G401 (cell line): Measurements from ENCODE around the gene HMCN2. TPM values are rescaled to one million over a fixed set of nuclear protein-coding genes. Genes with fewer than 3 reads are reported as not detected.
"Not testable (repeated sequence)": the region's sequence is repeated elsewhere in the genome, so short reads cannot be mapped to it uniquely, and the experiment has no call there.

Source experiments
- DNase-seq: peaks from one replicate; pipeline ENCODE4 v3.0.0-alpha.2; 2015; ENCODE audit warnings: low spot score
- in situ Hi-C: cut with HindIII; loops from 2 replicates; pipeline ENCODE4 v1.10.0; 2016; ENCODE audit warnings: low sequenced_read_pairs, mixed read lengths
- total RNA-seq: library from RNA; depleted of rRNA; stranded (reverse); fragments of >200 nt; shearing (Covaris generic); gene quantifications from 2 replicates; pipeline ENCODE4 v1.2.3, GENCODE V29; 2014

Gene HMCN2
- total RNA-seq, 1 experiment from 2014 or later = 0.07 TPM

DNA sequence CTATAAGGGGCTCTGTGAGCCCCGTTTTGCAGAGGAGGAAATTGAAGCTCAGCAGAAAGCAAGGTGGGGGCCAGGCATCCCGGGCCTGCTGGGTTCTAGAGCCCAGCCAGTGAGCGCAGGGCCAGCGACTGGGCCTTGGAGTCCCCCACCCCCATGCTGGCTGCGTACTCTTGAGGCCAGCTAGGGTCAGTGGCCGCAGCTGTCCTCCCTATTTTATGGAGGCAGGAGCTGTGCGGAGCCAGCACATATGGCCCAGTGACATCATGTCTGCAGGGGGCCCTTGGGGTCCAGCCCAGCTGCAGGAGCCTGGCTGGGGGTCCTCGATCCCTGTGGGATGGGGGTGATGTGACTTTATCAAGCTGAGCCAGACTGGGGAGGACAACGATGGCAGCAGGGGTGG lies 71.3 kb downstream of the HMCN2 start:
- DNase-seq = no peak
- in situ Hi-C loops = no loop called here

GRCh38 chr9:130337318-130337717 lies 71.8 kb downstream of the HMCN2 start:
- no peak for DNase-seq
- in situ Hi-C loops = no loop called here

- in situ Hi-C loops = no loop called here
- no peak for DNase-seq
These were observed 72.3 kb downstream of the HMCN2 start for GRCh38 chr9:130337784-130338380.

DNA sequence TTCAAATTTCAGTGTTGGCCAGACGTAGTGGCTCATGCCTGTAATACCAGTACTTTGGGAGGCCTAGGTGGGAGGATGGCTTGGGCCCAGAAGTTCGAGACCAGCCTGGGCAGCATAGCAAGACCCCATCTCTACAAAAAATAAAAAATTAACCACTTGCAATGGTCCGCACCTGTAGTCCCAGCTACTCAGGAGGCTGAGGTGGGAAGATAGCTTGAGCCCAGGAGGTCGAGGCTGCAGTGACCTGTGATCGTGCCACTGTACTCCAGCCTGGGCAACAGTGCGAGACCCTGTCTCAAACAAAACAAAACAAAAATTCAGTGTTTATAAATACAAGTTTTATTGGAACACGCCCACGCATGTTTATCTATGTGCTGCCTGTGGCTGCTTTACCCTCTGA lies 73.3 kb downstream of the HMCN2 start:
- in situ Hi-C loops = not testable (repeated sequence)

GRCh38 chr9:130339306-130339705 lies 73.7 kb downstream of the HMCN2 start:
- DNase-seq = no peak
- in situ Hi-C loops = no loop called here

More for the DNA sequence above, 73.3 kb downstream of the HMCN2 start:
- not testable (repeated sequence) for DNase-seq

DNA sequence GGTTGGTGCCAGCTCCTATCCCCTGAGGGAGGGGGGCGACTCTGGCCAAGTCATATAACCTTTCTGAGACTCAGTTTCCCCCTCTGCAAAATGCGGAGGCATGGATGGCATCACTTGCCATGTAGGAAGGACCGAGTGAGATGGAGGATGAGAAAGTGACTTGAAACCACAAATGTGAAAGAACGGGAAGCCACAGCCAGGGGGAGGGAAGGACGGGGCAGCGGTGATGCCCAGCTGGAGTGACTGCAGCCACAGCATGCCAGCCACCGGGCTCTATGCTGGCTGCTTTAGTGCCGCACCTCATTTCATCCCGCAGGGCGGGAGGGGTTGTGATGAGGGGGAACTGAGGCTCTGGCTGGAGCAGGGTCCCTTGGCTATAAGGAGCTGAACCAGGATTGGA lies 74.5 kb downstream of the HMCN2 start:
- DNase-seq = no peak
- in situ Hi-C loops = no loop called here

DNA sequence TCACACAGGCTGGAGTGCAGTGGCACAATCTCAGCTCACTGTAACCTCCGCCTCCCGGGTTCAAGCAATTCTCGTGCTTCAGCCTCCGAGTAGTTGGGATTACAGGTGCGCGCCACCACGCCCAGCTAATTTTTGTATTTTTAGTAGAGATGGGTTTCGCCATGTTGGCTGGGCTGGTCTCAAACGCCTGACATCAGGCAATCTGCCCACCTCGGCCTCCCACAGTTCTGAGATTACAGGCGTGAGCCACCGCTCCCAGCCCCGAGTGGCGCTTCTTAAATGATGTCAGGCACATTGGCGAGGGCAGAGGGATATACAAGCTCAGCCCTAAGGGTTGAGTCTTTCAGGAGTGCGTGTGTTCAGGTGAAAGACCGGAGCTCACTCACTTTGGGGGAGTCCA lies 75.0 kb downstream of the HMCN2 start:
- DNase-seq, in situ Hi-C loops: not testable (repeated sequence)

DNA sequence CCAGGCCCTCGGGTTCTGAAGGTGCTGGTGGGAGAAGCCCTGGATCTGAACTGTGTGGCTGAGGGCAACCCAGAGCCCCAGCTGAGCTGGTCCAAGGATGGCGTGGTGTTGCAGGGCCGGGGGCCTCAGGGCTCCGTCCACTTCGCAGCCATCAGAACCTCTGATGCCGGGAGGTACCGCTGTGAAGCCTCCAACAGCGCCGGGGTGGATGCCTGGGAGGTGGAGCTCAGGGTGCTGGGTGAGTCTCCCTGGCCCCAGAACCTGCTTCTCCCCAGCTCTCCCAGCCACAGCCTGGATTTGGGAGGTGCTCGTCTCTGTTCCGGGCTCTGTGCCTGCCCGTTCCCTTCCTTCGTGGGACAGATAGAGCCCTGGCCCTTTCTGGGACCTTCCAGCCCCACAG lies 75.6 kb downstream of the HMCN2 start:
- no peak for DNase-seq
- in situ Hi-C loops = no loop called here

DNA sequence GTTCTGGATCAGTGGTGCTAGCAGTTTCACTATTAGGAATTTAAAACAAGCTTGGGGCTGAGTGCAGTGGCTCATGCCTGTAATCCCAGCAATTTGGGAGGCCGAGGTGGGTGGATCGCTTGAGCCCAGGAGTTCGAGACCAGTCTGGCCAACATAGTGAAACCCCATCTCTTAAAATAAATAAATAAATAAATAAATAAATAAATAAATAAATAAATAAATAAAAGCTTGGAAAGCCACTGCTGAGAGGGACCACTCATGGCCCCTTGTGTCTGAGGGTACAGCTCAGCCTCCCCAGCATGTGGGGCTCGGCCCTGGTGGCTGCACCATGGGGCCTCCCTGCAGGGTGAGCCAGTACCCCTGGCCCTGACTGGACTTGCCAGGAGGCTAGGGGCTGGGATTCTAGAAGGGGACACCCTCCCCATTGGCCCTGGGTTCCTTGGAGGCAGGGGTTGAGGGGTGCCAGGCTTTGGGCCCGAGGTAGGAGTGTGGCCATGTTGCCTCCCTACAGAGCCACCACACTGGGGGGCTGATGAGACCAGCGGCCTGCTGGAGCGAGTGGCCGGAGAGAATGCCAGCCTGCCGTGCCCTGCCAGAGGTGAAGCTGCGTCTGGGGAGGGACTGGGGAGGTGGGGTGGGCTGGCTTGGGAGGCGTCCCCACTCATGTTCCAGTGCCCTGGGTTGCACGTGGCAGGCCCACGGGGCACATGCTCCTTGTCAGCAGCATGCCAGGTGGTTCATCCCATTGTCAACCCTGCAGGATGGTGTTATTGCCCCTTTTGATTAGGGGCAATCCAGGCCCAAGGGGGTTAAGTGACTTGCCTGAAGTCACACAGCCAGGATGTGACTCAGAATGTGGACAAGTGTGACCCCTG lies 76.5 kb downstream of the HMCN2 start:
- in situ Hi-C loops = no loop called here
- no peak for DNase-seq

- in situ Hi-C loops = no loop called here
- no peak for DNase-seq
These were observed 77.1 kb downstream of the HMCN2 start for GRCh38 chr9:130342714-130343085.

- DNase-seq = peak; percentile 3
- in situ Hi-C loops = no loop called here
These were observed 77.9 kb downstream of the HMCN2 start for GRCh38 chr9:130343445-130343918.

GRCh38 chr9:130344366-130344765 lies 78.8 kb downstream of the HMCN2 start:
- DNase-seq = no peak
- in situ Hi-C loops = no loop called here

GRCh38 chr9:130345009-130345896 lies 79.7 kb downstream of the HMCN2 start:
- in situ Hi-C loops = no loop called here
- no peak for DNase-seq

DNA sequence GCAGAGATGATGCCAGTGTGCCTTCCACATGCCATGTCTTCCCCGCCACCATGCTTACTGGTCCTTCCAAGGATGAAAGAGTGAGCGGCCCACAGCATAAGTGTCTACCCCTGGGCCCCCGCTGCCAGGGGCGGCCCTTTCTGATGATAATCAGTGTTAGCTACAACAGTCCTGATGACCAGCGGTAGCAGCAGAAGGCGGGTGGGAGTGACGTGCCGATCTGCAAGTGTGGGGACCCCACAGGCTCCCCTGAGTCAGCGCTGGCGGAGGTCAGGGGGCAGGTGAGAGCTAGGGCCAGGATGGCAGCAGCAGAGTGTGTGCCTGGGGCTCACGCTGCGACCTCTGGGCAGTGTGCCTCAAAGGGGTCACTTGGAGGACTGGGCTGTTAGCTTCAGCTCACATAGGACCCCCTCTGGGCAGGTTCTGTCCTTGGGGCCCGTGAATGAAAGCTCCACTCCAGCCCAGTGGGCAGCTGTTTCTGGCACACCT lies 80.4 kb downstream of the HMCN2 start:
- in situ Hi-C loops = no loop called here
- no peak for DNase-seq

GRCh38 chr9:130346431-130346830 lies 80.9 kb downstream of the HMCN2 start:
- in situ Hi-C loops = no loop called here
- no peak for DNase-seq

- in situ Hi-C loops = no loop called here
- DNase-seq = no peak
These were observed 81.5 kb downstream of the HMCN2 start for GRCh38 chr9:130347036-130347435.

DNA sequence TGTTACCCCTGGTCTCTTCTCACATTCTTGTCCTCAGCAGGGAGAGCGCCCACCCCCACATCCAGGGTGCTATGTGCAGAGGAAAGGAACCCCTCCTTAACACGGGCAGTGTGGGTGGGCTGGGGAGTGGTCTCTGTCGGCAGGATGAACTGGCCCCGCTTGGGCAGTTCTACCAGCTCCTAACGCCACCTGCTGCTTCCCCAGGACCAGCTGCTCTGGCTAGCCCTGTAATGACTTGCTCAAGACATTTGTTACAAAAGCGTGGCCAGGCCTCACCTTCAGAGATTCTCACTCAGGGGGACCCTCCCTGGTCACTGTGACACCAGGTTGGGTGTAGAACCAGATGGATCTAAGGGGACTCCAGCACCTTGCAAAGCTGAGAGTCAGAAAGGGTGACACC lies 82.4 kb downstream of the HMCN2 start:
- in situ Hi-C loops = no loop called here

DNA sequence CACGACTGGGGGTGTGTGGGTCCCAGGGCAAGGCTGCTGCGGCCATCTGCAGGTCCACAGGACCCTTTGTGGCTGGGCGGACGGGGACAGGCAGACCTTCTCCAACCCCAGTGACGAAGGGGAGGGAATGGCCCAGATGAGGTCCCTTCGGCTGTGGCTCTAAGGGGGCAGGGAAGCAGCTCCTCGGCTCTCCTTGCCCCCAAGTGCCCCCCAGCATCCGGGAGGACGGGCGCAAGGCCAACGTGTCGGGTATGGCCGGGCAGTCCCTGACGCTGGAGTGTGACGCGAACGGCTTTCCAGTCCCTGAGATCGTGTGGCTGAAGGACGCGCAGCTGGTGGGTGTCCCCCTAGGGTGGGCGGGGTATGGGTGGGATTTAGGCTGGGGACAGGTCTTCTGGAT lies 82.8 kb downstream of the HMCN2 start:
- DNase-seq = no peak
- in situ Hi-C loops = no loop called here

More for the DNA sequence above, 82.4 kb downstream of the HMCN2 start:
- DNase-seq = no peak

DNA sequence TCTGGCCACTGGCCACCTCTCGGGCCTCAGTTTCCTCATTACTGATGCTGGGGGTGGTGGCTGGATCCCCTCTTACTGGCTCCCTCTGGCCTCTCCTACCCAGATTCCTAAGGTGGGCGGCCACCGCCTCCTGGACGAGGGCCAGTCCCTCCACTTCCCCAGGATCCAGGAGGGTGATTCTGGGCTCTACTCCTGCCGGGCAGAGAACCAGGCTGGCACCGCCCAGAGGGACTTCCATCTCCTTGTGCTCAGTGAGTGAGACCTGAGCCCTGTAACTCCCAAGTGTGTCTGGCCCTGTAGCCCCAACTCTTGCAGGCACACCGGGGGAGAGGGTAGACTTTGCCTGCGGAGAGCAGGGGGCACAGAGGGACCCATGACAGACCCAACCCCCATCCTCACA lies 83.3 kb downstream of the HMCN2 start:
- DNase-seq = no peak
- in situ Hi-C loops = no loop called here

DNA sequence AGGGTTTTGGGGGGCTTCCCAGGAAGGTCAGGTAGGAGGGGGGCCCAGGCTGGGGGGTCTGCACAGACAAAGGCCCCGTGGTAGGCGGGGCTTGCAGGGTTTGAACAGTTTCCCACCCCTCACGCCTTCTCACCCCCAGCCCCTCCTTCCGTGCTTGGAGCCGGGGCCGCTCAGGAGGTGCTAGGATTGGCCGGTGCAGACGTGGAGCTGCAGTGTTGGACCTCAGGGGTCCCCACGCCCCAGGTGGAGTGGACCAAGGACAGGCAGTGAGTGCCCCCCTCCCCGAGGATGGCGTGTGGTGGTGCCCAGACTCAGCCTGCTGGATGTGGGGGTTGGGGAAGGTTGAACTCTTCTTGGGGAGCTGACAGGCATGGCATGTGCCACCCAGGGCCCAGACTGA lies 83.8 kb downstream of the HMCN2 start:
- in situ Hi-C loops = no loop called here

More for the DNA sequence above, 83.8 kb downstream of the HMCN2 start:
- DNase-seq = no peak
